Parathyroid adenoma (tissue), 2 donors: ENCODE results near the gene KIF1A.
"Not testable (repeated sequence)": the region's sequence is repeated elsewhere in the genome, so short reads cannot be mapped to it uniquely, and the experiment has no call there.

Source experiments
- H2AFZ ChIP-seq: fragments of 300-600 bp; sonication (generic); one replicate; pipeline ENCODE4 v1.7.0; 2017; ENCODE audit warnings: antibody characterized with exemption, mild to moderate bottlenecking
- H3K27ac ChIP-seq: fragments of 300-600 bp; sonication (generic); one replicate; pipeline ENCODE4 v1.7.0; 2017
- H3K27me3 ChIP-seq: fragments of 300-600 bp; sonication (generic); one replicate; pipeline ENCODE4 v1.7.0; 2017; ENCODE audit warnings: low read length; ENCODE audit not compliant: control insufficient read depth, insufficient read depth
- H3K36me3 ChIP-seq: fragments of 300-600 bp; sonication (generic); one replicate; pipeline ENCODE4 v1.7.0; 2017; ENCODE audit warnings: low read length; ENCODE audit not compliant: control insufficient read depth, insufficient read depth
- H3K4me1 ChIP-seq: fragments of 300-600 bp; sonication (generic); one replicate; pipeline ENCODE4 v1.7.0; 2017; ENCODE audit warnings: control low read depth
- H3K4me2 ChIP-seq: fragments of 300-600 bp; sonication (generic); one replicate; pipeline ENCODE4 v1.7.0; 2017; ENCODE audit warnings: low read length
- H3K4me3 ChIP-seq: fragments of 300-600 bp; sonication (generic); one replicate; pipeline ENCODE4 v1.7.0; 2017; ENCODE audit warnings: low read depth, low read length
- H3K79me2 ChIP-seq: fragments of 300-600 bp; sonication (generic); one replicate; pipeline ENCODE4 v1.7.0; 2017; ENCODE audit warnings: control low read depth
- H3K9ac ChIP-seq: fragments of 300-600 bp; sonication (generic); one replicate; pipeline ENCODE4 v1.7.0; 2017; ENCODE audit warnings: mild to moderate bottlenecking
- H3K9me3 ChIP-seq: fragments of 300-600 bp; sonication (generic); one replicate; pipeline ENCODE4 v1.7.0; 2017; ENCODE audit warnings: low read length; ENCODE audit not compliant: control insufficient read depth
- CTCF ChIP-seq: fragments of 300-600 bp; sonication (generic); IDR thresholded peaks from one replicate; pipeline ENCODE4 v1.7.0; 2017; ENCODE audit warnings: antibody characterized with exemption, mild to moderate bottlenecking
- donor health status: primary hyperparathyroidism.

The KIF1A gene

GRCh38 chr2:240694304-240694703 lies 125.7 kb downstream of the KIF1A start:
- H3K4me2 ChIP-seq, H3K9me3 ChIP-seq, H2AFZ ChIP-seq, H3K36me3 ChIP-seq, H3K4me1 ChIP-seq, H3K4me3 ChIP-seq, H3K27me3 ChIP-seq, H3K79me2 ChIP-seq, H3K9ac ChIP-seq, H3K27ac ChIP-seq: not testable (repeated sequence)

GRCh38 chr2:240692583-240693561 lies 127.1 kb downstream of the KIF1A start:
- not testable (repeated sequence) for H3K79me2 ChIP-seq

GRCh38 chr2:240691631-240692420 lies 128.2 kb downstream of the KIF1A start, which contains the start of gene AQP12A:
Gene AQP12A, plus strand, starts transcription at chr2:240691866. Its CDS starts 48 bp downstream, at chr2:240691914.
- H3K9me3 ChIP-seq, H3K4me3 ChIP-seq, H3K36me3 ChIP-seq, H3K27ac ChIP-seq, H3K4me1 ChIP-seq, H3K9ac ChIP-seq, H3K4me2 ChIP-seq, H2AFZ ChIP-seq, H3K27me3 ChIP-seq, H3K79me2 ChIP-seq: not testable (repeated sequence)

More at GRCh38 chr2:240692583-240693561, 127.1 kb downstream of the KIF1A start:
- not testable (repeated sequence) for H3K36me3 ChIP-seq, H3K9me3 ChIP-seq, H3K4me1 ChIP-seq, H3K4me3 ChIP-seq, H2AFZ ChIP-seq, H3K27me3 ChIP-seq, H3K4me2 ChIP-seq, H3K27ac ChIP-seq, H3K9ac ChIP-seq

GRCh38 chr2:240691075-240691427 lies 129.0 kb downstream of the KIF1A start:
- H3K4me3 ChIP-seq, H2AFZ ChIP-seq, H3K9me3 ChIP-seq, H3K4me2 ChIP-seq, H3K27me3 ChIP-seq, H3K36me3 ChIP-seq, H3K4me1 ChIP-seq, H3K27ac ChIP-seq, H3K9ac ChIP-seq, H3K79me2 ChIP-seq: not testable (repeated sequence)

- not testable (repeated sequence) for H3K27ac ChIP-seq, H3K9me3 ChIP-seq, H3K79me2 ChIP-seq, H3K9ac ChIP-seq, H3K36me3 ChIP-seq, H3K4me3 ChIP-seq, H2AFZ ChIP-seq, H3K4me2 ChIP-seq, H3K27me3 ChIP-seq, H3K4me1 ChIP-seq
Measured at GRCh38 chr2:240690421-240691074, 129.5 kb downstream of the KIF1A start.

GRCh38 chr2:240689975-240690374 lies 130.0 kb downstream of the KIF1A start:
- H3K27ac ChIP-seq, result no peak overlapping the region
- H3K36me3 ChIP-seq, result no peaks in the 10 kb centered on the region
- no peak overlapping the region for H2AFZ ChIP-seq
- H3K9ac ChIP-seq, result no peak overlapping the region
- no peak overlapping the region for H3K4me3 ChIP-seq
- H3K4me1 ChIP-seq, result peaks cover 7% of the 10 kb centered on the region
- no peak overlapping the region for H3K4me2 ChIP-seq
- H3K79me2 ChIP-seq, result no peaks in the 10 kb centered on the region
- H3K9me3 ChIP-seq, result no peaks in the 10 kb centered on the region
- no peaks in the 10 kb centered on the region for H3K27me3 ChIP-seq
- no peak for TF ChIP-seq CTCF
